Measurements from ENCODE around the gene SCNN1A. TPM values are rescaled to one million over a fixed set of nuclear protein-coding genes. Genes with fewer than 3 reads are reported as not detected.
A peak's percentile ranks its signal among the peaks of the same experiment; 100 is the strongest.
"Not testable (repeated sequence)": the region's sequence is repeated elsewhere in the genome, so short reads cannot be mapped to it uniquely, and the experiment has no call there.

SCNN1A gene
- total RNA-seq, 4 donors from 2014 or later, result 229 to 449 (median 336) TPM

- no peaks in the 10 kb centered on the region for H3K27me3 ChIP-seq
- 45 to 47% methylated on average over 19 of the region's 19 CpGs for WGBS, 2 donors
- H3K4me3 ChIP-seq (replicated peaks in 1 of 3), result no peak overlapping the region
- peak overlapping the region; percentile 65 to 84 (median 78) for H3K27ac ChIP-seq
- TF ChIP-seq CTCF (IDR thresholded peaks at IDR 0.05), result no peak
- TF ChIP-seq POLR2A (IDR thresholded peaks at IDR 0.05), result peak in 1 of 2 donors; percentile 35
- no peaks in the 10 kb centered on the region for H3K36me3 ChIP-seq
- peaks cover 14 to 69% of the 10 kb centered on the region in 2 donors for H3K4me1 ChIP-seq
- intact Hi-C loops (cut with DNase I), result no loop called here
- H3K9me3 ChIP-seq, result no peaks in the 10 kb centered on the region
- DNase-seq, result peak; percentile 66 to 71
Observed at GRCh38 chr12:6347367-6348338, 27.7 kb downstream of the SCNN1A start.

GRCh38 chr12:6346942-6347341, 28.4 kb downstream of the SCNN1A start:
- no peaks in the 10 kb centered on the region for H3K36me3 ChIP-seq
- DNase-seq, result no peak
- WGBS, 2 donors, result 83 to 91% methylated on average over 8 of the region's 8 CpGs
- peak overlapping the region; percentile 65 to 84 (median 78) for H3K27ac ChIP-seq
- no peaks in the 10 kb centered on the region for H3K9me3 ChIP-seq
- intact Hi-C loops (cut with DNase I), result no loop called here
- no peak overlapping the region for H3K4me3 ChIP-seq (replicated peaks in 1 of 3)
- peaks cover 20 to 68% of the 10 kb centered on the region in 2 donors for H3K4me1 ChIP-seq
- no peak for TF ChIP-seq CTCF (IDR thresholded peaks at IDR 0.05)
- no peak for TF ChIP-seq POLR2A (IDR thresholded peaks at IDR 0.05)
- no peaks in the 10 kb centered on the region for H3K27me3 ChIP-seq

GRCh38 chr12:6346235-6346832, 29.0 kb downstream of the SCNN1A start:
- intact Hi-C loops (cut with DNase I), result no loop called here
- TF ChIP-seq CTCF (IDR thresholded peaks at IDR 0.05), result no peak

GRCh38 chr12:6345319-6346091, 29.9 kb downstream of the SCNN1A start:
- TF ChIP-seq POLR2A (IDR thresholded peaks at IDR 0.05), result no peak
- no peak for TF ChIP-seq CTCF (IDR thresholded peaks at IDR 0.05)
- Histone ChIP-seq H3K36me3 (no peaks in the 10 kb centered on the region), H3K4me3 (replicated peaks in 1 of 3) (no peak overlapping the region), H3K4me1 (peaks cover 20 to 61% of the 10 kb centered on the region in 2 donors), H3K9me3 (no peaks in the 10 kb centered on the region), H3K27me3 (no peaks in the 10 kb centered on the region), H3K27ac (peak overlapping the region; percentile 30 to 84 (median 78))
- DNase-seq, result no peak
- intact Hi-C loops (cut with DNase I), result no loop called here
- WGBS, 2 donors, result 75 to 80% methylated on average over 9 to 10 of the region's 10 CpGs

More at GRCh38 chr12:6346235-6346832, 29.0 kb downstream of the SCNN1A start:
- Histone ChIP-seq H3K27me3 (no peaks in the 10 kb centered on the region), H3K4me3 (replicated peaks in 1 of 3) (no peak overlapping the region), H3K4me1 (peaks cover 20 to 62% of the 10 kb centered on the region in 2 donors), H3K9me3 (no peaks in the 10 kb centered on the region), H3K27ac (peak overlapping the region in 2 of 3 donors; percentile 78 to 84), H3K36me3 (no peaks in the 10 kb centered on the region)
- WGBS, 2 donors, result 96% methylated on average over 4 to 5 of the region's 5 CpGs
- DNase-seq, result no peak

- Histone ChIP-seq H3K27ac (peak overlapping the region in 1 of 3 donors; percentile 100), H3K4me1 (peaks cover 29 to 64% of the 10 kb centered on the region in 2 donors)
- H3K4me3 ChIP-seq (replicated peaks in 1 of 3); H3K36me3 ChIP-seq; intact Hi-C loops (cut with DNase I); H3K9me3 ChIP-seq; H3K27me3 ChIP-seq; DNase-seq: not testable (repeated sequence)
- 94 to 98% methylated on average over 11 of the region's 11 CpGs for WGBS, 2 donors
Observed at GRCh38 chr12:6344101-6344660, 31.2 kb downstream of the SCNN1A start.

Data from thyroid gland (tissue), 4 donors.